Tracheal epithelial cell (primary cell): ENCODE measurements around the gene ITPRID1. TPM values are rescaled to one million over a fixed set of nuclear protein-coding genes. Genes with fewer than 3 reads are reported as not detected.

Experiments
- total RNA-seq: library from RNA; depleted of rRNA; stranded (reverse); fragments of >200 nt; gene quantifications from 2 replicates; pipeline ENCODE4 v1.2.1, GENCODE V29; 2014

Gene ITPRID1
- total RNA-seq = not detected in 2 replicates

DNA sequence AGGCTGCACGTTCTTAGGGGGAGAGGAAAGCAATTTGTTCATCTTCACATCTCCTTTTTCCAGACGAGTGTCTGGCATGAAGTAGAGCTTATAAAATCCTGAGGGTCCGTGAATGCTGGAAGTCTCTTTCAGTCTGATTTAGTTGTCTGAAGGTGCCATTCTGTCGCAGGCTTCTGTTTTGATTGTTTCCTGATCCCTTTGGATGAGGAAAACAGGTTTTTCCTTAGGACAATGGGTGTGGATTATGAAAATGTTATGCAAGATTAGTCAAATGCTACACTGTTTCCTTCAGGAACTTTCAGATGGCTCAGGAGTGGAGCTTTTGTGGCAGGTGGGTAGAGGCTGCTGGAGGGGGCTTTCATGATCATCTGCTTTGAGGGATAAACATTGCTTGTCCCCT is at the start of gene ITPRID1:
ITPRID1 (plus strand) TSS at position 301 of the 400 bp plus-strand sequence. CDS start 38,935 bp downstream, outside the sequence.

DNA sequence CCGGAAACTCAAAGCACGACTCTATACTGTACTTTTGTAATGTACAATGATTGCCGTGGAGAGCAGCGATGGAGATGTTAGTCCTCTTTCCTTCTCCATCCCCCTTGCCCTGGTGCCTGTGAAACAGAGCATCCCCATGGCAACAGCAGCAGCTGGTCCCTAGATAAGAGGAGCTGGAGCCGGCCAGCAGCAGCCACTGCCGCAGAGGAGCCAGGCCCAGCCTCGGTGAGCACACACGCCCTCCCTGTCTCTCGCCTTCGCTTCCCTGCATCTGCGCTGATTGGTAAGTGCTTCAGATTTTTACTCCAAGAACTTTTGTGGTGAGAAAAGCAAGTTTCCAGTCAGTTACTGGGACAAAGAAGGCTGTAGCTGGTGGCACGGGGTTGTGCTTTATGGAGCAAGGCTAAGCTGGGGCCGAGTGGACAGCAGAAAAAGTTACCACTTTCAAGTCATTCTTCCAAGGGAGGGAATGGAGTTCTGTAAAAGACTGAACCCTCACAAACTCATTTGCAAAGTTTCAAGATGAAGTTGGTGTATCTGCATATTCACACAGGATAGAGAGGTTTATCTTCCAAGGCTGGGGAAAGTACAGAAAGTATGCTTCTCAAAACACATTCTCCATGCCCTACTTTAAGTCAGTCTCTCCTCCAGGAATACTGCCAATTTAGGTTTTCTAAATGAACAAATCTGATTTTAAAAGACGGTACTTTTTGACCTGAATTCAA is 173.3 kb downstream of the ITPRID1 start, which contains the start of gene PPP1R17:
PPP1R17 (plus strand) TSS at position 192 of the 725 bp plus-strand sequence. CDS start 5,227 bp downstream, outside the sequence.

Other genes with a start within 250 kb of the ITPRID1 start
- not detected in 2 replicates for gene NEUROD6, start 173.4 kb upstream of the ITPRID1 start, total RNA-seq
- not detected in 2 replicates for gene PPP1R17, start 173.1 kb downstream of the ITPRID1 start, total RNA-seq